Trophoblast cell (in vitro differentiated cells and primary cell): ENCODE measurements around the gene MFRP.

Source experiments
- DNase-seq, 2 donors: peaks; one replicate each; pipeline ENCODE4 v3.0.0-alpha.2; 2016
- H2AFZ ChIP-seq: 2 replicates; pipeline ENCODE4 v1.6.1; 2013; ENCODE audit warnings: low read length, moderate library complexity, mild to moderate bottlenecking; ENCODE audit not compliant: insufficient read depth, poor library complexity
- H2AK5ac ChIP-seq: 2 replicates; pipeline ENCODE4 v1.6.1; 2013; ENCODE audit warnings: mild to moderate bottlenecking, low read length
- H2BK120ac ChIP-seq: 2 replicates; pipeline ENCODE4 v1.6.1; 2013; ENCODE audit warnings: low read length, mild to moderate bottlenecking, moderate library complexity; ENCODE audit not compliant: insufficient read depth, poor library complexity
- H2BK12ac ChIP-seq: 2 replicates; pipeline ENCODE4 v1.6.1; 2013; ENCODE audit warnings: mild to moderate bottlenecking, low read length, moderate library complexity
- H2BK5ac ChIP-seq: 2 replicates; pipeline ENCODE4 v1.6.1; 2013; ENCODE audit warnings: low read length, low read depth, moderate library complexity, mild to moderate bottlenecking; ENCODE audit not compliant: poor library complexity
- H3K14ac ChIP-seq: 2 replicates; pipeline ENCODE4 v1.6.1; 2013; ENCODE audit warnings: mild to moderate bottlenecking, low read length
- H3K18ac ChIP-seq: 2 replicates; pipeline ENCODE4 v1.6.1; 2013; ENCODE audit warnings: mild to moderate bottlenecking, low read length
- H3K23ac ChIP-seq: 2 replicates; pipeline ENCODE4 v1.6.1; 2013; ENCODE audit warnings: low read length
- H3K27ac ChIP-seq: 2 replicates; pipeline ENCODE4 v1.5.1; 2013; ENCODE audit warnings: low read depth, mild to moderate bottlenecking, inconsistent platforms, low read length, moderate library complexity
- H3K27me3 ChIP-seq: 2 replicates; pipeline ENCODE4 v1.6.1; 2013; ENCODE audit warnings: inconsistent platforms, mild to moderate bottlenecking, low read length, moderate library complexity; ENCODE audit not compliant: insufficient read depth
- H3K36me3 ChIP-seq, 2 experiments: 1 replicate in 1 of 2; 2 replicates in 1 of 2; pipeline ENCODE4 v1.6.1; 2013; ENCODE audit warnings: low read length in 2 of 2, mild to moderate bottlenecking in 2 of 2, moderate library complexity in 1 of 2; ENCODE audit not compliant: insufficient read depth in 2 of 2, control insufficient read depth in 1 of 2
- H3K4ac ChIP-seq: 2 replicates; pipeline ENCODE4 v1.6.1; 2013; ENCODE audit warnings: low read depth, mild to moderate bottlenecking, low read length, moderate library complexity
- H3K4me1 ChIP-seq, 2 experiments: 1 replicate in 1 of 2; 2 replicates in 1 of 2; pipeline ENCODE4 v1.6.1; 2013; ENCODE audit warnings: low read length in 2 of 2, mild to moderate bottlenecking in 2 of 2, moderate library complexity in 1 of 2; ENCODE audit not compliant: insufficient read depth in 2 of 2, control insufficient read depth in 1 of 2
- H3K4me2 ChIP-seq: 2 replicates; pipeline ENCODE4 v1.6.1; 2013; ENCODE audit warnings: inconsistent platforms, mild to moderate bottlenecking, low read length, moderate library complexity
- H3K4me3 ChIP-seq: 2 replicates; pipeline ENCODE4 v1.5.1; 2013; ENCODE audit warnings: mild to moderate bottlenecking, low read depth, low read length, inconsistent platforms
- H3K79me1 ChIP-seq: one replicate; pipeline ENCODE4 v1.6.1; 2013; ENCODE audit warnings: low read length
- H3K79me2 ChIP-seq: 2 replicates; pipeline ENCODE4 v1.6.1; 2013; ENCODE audit warnings: low read length, mild to moderate bottlenecking; ENCODE audit not compliant: control insufficient read depth, insufficient read depth, poor library complexity
- H3K9ac ChIP-seq: 2 replicates; pipeline ENCODE4 v1.6.1; 2013; ENCODE audit warnings: mild to moderate bottlenecking, low read length
- H3K9me3 ChIP-seq: 2 replicates; pipeline ENCODE4 v1.6.1; 2013; ENCODE audit warnings: low read depth, mild to moderate bottlenecking, control low read depth, inconsistent platforms, low read length; ENCODE audit not compliant: insufficient read depth
- H4K12ac ChIP-seq: 2 replicates; pipeline ENCODE4 v1.6.1; 2013; ENCODE audit warnings: low read depth, mild to moderate bottlenecking, low read length, moderate library complexity
- H4K8ac ChIP-seq: 2 replicates; pipeline ENCODE4 v1.6.1; 2013; ENCODE audit warnings: low read depth, mild to moderate bottlenecking, low read length, moderate library complexity
- H4K91ac ChIP-seq: one replicate; pipeline ENCODE4 v1.6.1; 2013; ENCODE audit warnings: low read depth, mild to moderate bottlenecking, low read length, moderate library complexity
- WGBS: extraction: QIAGEN DNeasy Blood & Tissue Kit; methylation state at CpG from one replicate; pipeline ENCODE4 v1.1.7; 2013; ENCODE audit warnings: missing lambda C conversion rate; ENCODE audit not compliant: insufficient read length, insufficient coverage; ENCODE audit errors: extremely low coverage; 5-methylcytosine and 5-hydroxymethylcytosine counted together

The MFRP gene

GRCh38 chr11:119359365-119360214, 13.1 kb upstream of the MFRP start:
- Histone ChIP-seq H3K4me1 (peaks cover 29 to 32% of the 10 kb centered on the region in 2 experiments), H3K27ac (no peak overlapping the region), H2BK12ac (peak overlapping the region; percentile 78), H2BK120ac (peak overlapping the region; percentile 8), H3K9me3 (peaks cover 5% of the 10 kb centered on the region), H2AK5ac (peak overlapping the region; percentile 68), H3K14ac (peak overlapping the region; percentile 22), H3K79me2 (peaks cover 4% of the 10 kb centered on the region), H3K4me2 (no peak overlapping the region), H4K91ac (peak overlapping the region; percentile 63), H3K18ac (peak overlapping the region; percentile 37), H3K9ac (no peak overlapping the region), H3K4me3 (no peak overlapping the region), H3K27me3 (no peaks in the 10 kb centered on the region), H3K4ac (peak overlapping the region; percentile 20), H2BK5ac (no peak overlapping the region), H3K36me3 (peaks cover 5 to 6% of the 10 kb centered on the region in 2 experiments), H4K8ac (no peak overlapping the region), H3K23ac (no peak overlapping the region), H2AFZ (no peak overlapping the region), H3K79me1 (peaks cover 11% of the 10 kb centered on the region), H4K12ac (no peak overlapping the region)
- no peak for DNase-seq
- no CpG with 5 or more reads among the region's 10 CpGs for WGBS

GRCh38 chr11:119357074-119357473, 10.6 kb upstream of the MFRP start:
- WGBS: no CpG with 5 or more reads among the region's 13 CpGs
- Histone ChIP-seq H3K23ac (no peak overlapping the region), H3K14ac (no peak overlapping the region), H2BK5ac (no peak overlapping the region), H3K4me2 (peak overlapping the region; percentile 99), H3K4ac (no peak overlapping the region), H4K12ac (no peak overlapping the region), H3K36me3 (peaks cover 5 to 6% of the 10 kb centered on the region in 2 experiments), H3K4me1 (peaks cover 15% of the 10 kb centered on the region in 2 experiments), H3K4me3 (no peak overlapping the region), H4K91ac (no peak overlapping the region), H3K27me3 (no peaks in the 10 kb centered on the region), H3K9me3 (no peaks in the 10 kb centered on the region), H2BK12ac (no peak overlapping the region), H3K79me1 (peaks cover 10% of the 10 kb centered on the region), H4K8ac (no peak overlapping the region), H2BK120ac (no peak overlapping the region), H3K79me2 (peaks cover 1% of the 10 kb centered on the region), H3K9ac (no peak overlapping the region), H3K18ac (no peak overlapping the region), H3K27ac (no peak overlapping the region), H2AK5ac (no peak overlapping the region), H2AFZ (no peak overlapping the region)
- no peak for DNase-seq

- Histone ChIP-seq H3K27ac (no peak overlapping the region), H3K4me1 (peaks cover 9% of the 10 kb centered on the region in 2 experiments), H2AFZ (peak overlapping the region; percentile 55), H3K27me3 (no peaks in the 10 kb centered on the region), H2AK5ac (no peak overlapping the region), H3K9me3 (no peaks in the 10 kb centered on the region), H4K8ac (peak overlapping the region; percentile 64), H3K79me1 (peaks cover 6% of the 10 kb centered on the region), H2BK120ac (no peak overlapping the region), H4K91ac (peak overlapping the region; percentile 16), H4K12ac (no peak overlapping the region), H3K23ac (no peak overlapping the region), H3K4ac (no peak overlapping the region), H3K36me3 (peaks cover 5 to 6% of the 10 kb centered on the region in 2 experiments), H3K4me2 (peak overlapping the region; percentile 99), H2BK5ac (no peak overlapping the region), H3K9ac (peak overlapping the region; percentile 65), H3K14ac (peak overlapping the region; percentile 23), H3K18ac (peak overlapping the region; percentile 20), H2BK12ac (peak overlapping the region; percentile 29), H3K79me2 (peaks cover 1% of the 10 kb centered on the region), H3K4me3 (peak overlapping the region; percentile 66)
- no CpG with 5 or more reads among the region's 54 CpGs for WGBS
- DNase-seq: peak; percentile 60 to 74
Measured at GRCh38 chr11:119356349-119357031, 10.0 kb upstream of the MFRP start.

GRCh38 chr11:119355091-119355843, 8.8 kb upstream of the MFRP start:
- H3K4ac ChIP-seq: no peak overlapping the region
- H3K9me3 ChIP-seq: no peaks in the 10 kb centered on the region
- no peak overlapping the region for H3K27ac ChIP-seq
- H3K9ac ChIP-seq: no peak overlapping the region
- H4K8ac ChIP-seq: no peak overlapping the region
- peaks cover 3% of the 10 kb centered on the region for H3K79me1 ChIP-seq
- no peaks in the 10 kb centered on the region for H3K27me3 ChIP-seq
- H2BK12ac ChIP-seq: no peak overlapping the region
- no peak overlapping the region for H3K23ac ChIP-seq
- DNase-seq: no peak
- peaks cover 5 to 6% of the 10 kb centered on the region in 2 experiments for H3K36me3 ChIP-seq
- H3K4me3 ChIP-seq: no peak overlapping the region
- H4K91ac ChIP-seq: no peak overlapping the region
- H3K14ac ChIP-seq: no peak overlapping the region
- no peak overlapping the region for H4K12ac ChIP-seq
- H3K4me1 ChIP-seq: peaks cover 6% of the 10 kb centered on the region in 2 experiments
- H3K18ac ChIP-seq: no peak overlapping the region
- no peak overlapping the region for H2AK5ac ChIP-seq
- H2BK5ac ChIP-seq: no peak overlapping the region
- H2BK120ac ChIP-seq: no peak overlapping the region
- H2AFZ ChIP-seq: no peak overlapping the region
- WGBS: no CpG with 5 or more reads among the region's 9 CpGs
- no peak overlapping the region for H3K4me2 ChIP-seq
- peaks cover 1% of the 10 kb centered on the region for H3K79me2 ChIP-seq
